Pulmonary artery endothelial cell (primary cell): ENCODE data around the gene EXO5. TPM values are rescaled to one million over a fixed set of nuclear protein-coding genes. Genes with fewer than 3 reads are reported as not detected.
"Not testable (repeated sequence)": the region's sequence is repeated elsewhere in the genome, so short reads cannot be mapped to it uniquely, and the experiment has no call there.

Experiments used
- DNase-seq: peaks from one replicate; pipeline ENCODE4 v3.0.0-alpha.2; 2011; ENCODE audit warnings: low read depth, low spot score
- total RNA-seq: library from RNA; depleted of rRNA; stranded (reverse); fragments of >200 nt; gene quantifications from 2 replicates; pipeline ENCODE4 v1.2.3, GENCODE V29; 2014

The EXO5 gene
- total RNA-seq, 1 donor from 2014 or later = 10.2 TPM

GRCh38 chr1:40553017-40553416 lies 44.5 kb downstream of the EXO5 start:
- no peak for DNase-seq

DNA sequence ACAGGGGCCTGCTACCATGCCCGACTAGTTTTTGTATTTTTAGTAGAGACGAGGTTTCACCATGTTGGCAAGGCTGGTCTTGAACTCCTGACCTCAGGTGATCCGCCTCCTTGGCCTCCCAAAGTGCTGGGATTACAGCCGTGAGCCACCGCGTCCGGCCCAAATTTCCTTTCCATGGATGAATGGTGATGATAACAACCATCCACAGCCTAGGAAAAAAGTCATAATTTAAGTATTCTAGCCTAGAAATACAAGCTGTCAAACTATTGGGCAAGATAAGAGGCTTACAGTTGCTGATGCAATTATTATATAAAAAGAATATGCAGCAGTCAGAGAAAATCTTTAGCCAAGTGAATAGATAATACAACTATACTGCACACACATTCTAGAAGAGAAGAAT lies 46.2 kb downstream of the EXO5 start:
- DNase-seq = not testable (repeated sequence)

DNA sequence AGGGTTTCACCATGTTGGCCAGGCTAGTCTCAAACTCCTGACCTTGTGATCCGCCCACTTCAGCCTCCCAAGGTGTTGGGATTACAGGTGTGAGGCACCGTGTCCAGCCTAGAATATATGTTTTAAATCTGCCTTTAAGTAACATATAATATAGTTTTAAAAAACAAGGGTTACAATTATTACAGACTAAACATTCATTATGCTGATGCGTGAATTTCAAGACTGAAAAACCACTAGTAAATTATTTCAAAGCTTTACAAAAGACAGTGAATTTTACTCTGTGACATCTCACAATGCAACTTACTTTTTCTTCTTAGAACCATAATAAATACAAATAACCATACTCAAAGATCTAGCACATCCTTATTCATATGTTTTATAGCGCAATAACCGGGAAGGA lies 47.6 kb downstream of the EXO5 start:
- DNase-seq = no peak

DNA sequence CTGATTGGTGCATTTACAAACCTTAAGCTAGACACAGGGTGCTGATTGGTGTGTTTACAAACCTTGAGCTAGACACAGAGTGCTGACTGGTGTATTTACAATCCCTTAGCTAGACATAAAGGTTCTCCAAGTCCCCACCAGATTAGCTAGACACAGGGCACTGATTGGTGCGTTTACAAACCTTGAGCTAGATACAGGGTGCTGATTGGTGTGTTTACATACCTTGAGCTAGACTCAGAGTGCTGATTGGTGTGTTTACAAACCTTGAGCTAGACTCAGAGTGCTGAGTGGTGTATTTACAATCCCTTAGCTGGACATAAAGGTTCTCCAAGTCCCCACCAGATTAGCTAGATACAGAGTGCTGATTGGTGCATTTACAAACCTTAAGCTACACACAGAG lies 49.7 kb downstream of the EXO5 start:
- not testable (repeated sequence) for DNase-seq

DNA sequence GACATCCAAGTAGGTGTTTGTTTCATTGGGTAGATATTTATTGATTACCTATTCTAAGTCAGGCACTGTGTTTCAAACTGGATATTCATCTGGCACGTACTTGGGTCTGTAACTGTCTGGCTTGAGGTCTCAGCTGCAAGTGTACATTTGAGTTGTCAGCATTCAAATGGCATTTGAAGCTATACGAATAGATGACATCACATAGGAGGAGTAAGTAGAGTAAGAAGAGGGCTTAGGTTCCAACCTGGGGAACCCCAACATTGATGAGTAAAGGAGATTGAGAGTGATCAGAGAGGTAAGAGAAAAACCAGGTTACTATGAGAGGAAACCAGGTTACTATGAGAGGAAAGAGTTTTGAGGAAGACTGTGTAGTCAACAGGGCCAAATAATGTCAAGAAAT lies 53.6 kb downstream of the EXO5 start:
- DNase-seq = no peak

GRCh38 chr1:40563266-40563665 lies 54.7 kb downstream of the EXO5 start:
- DNase-seq = no peak

DNA sequence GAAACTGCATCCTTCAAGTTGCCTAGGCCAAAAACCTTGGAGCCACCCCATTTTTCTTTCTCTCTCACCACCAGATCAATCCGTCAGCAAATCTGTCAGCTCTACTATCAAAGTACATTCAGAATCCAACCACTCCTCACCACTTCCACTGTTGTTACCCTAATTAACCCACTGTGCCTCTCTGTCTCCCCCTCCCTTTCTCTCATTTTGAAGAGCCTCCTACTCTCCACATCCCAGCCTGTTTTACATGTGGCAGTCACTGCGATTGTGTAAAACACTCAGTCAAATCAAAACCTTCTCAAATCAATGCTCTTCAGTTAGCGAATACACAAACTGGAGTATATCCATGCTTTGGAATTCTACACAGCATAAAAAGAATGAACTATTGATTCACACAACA lies 55.9 kb downstream of the EXO5 start:
- no peak for DNase-seq

DNA sequence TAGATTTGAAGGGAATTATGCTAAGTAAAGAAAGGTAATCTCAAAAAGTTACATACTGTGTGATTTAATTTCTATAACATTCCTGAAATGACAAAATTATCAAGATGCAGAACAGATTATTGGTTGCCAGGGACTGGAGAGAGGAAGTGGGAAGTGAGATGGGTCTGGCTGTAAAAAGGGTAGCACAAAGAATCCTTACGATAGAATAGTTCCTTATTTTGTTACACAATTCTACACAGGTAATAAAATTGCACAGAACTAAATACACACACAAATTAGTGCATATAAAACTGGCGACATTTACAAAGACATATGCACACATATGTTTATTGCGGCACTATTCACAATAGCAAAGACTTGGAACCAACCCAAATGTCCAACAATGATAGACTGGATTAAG lies 56.3 kb downstream of the EXO5 start:
- DNase-seq = no peak

Other genes starting within 250 kb of the EXO5 start
- 0.13 and 0.60 TPM in 2 replicates for gene COL9A2, start 191.5 kb upstream of the EXO5 start, total RNA-seq
- 6.4 and 9.4 TPM in 2 replicates for gene SMAP2, start 135.0 kb upstream of the EXO5 start, total RNA-seq
- gene ZFP69B, start 58.3 kb upstream of the EXO5 start, total RNA-seq = 2.6 and 2.8 TPM in 2 replicates
- gene ZFP69, start 31.5 kb upstream of the EXO5 start, total RNA-seq = 2.8 and 3.8 TPM in 2 replicates
- 4.2 and 5.8 TPM in 2 replicates for gene ZNF684, start 22.9 kb downstream of the EXO5 start, total RNA-seq
- 0.20 and 0.21 TPM in 2 replicates for gene RIMS3, start 156.9 kb downstream of the EXO5 start, total RNA-seq
- 15.0 and 24.0 TPM in 2 replicates for gene NFYC, start 182.9 kb downstream of the EXO5 start, total RNA-seq